GM19397 (cell line): ENCODE measurements around the gene ELMOD1.

ENCODE experiments used
- ATAC-seq: cut with Tn5 transposase; IDR thresholded peaks from one replicate; pipeline ENCODE4 v1.9.1; 2021; ENCODE audit warnings: mild to moderate bottlenecking, moderate library complexity; ENCODE audit not compliant: unreplicated experiment

Gene ELMOD1

DNA sequence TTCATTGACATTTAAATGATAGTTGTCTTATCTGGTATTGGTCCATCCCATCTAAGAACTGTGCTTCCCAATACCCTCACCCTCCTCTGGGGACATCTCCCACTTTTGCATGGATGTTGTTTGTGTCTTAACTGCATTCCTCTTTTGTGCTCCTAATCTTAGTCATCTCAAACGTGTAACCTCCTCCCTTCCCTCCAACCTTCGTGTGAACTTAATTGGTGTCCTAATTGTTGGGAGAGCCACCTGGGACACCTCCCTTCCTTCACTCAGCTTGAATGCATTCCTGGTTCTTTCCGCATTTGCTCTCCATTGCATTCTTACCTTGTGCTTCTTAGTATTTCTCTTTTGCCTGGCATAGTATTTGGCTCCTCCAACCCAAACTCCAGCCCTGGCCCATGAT, 9.8 kb upstream of the ELMOD1 start:
- no peak for ATAC-seq

DNA sequence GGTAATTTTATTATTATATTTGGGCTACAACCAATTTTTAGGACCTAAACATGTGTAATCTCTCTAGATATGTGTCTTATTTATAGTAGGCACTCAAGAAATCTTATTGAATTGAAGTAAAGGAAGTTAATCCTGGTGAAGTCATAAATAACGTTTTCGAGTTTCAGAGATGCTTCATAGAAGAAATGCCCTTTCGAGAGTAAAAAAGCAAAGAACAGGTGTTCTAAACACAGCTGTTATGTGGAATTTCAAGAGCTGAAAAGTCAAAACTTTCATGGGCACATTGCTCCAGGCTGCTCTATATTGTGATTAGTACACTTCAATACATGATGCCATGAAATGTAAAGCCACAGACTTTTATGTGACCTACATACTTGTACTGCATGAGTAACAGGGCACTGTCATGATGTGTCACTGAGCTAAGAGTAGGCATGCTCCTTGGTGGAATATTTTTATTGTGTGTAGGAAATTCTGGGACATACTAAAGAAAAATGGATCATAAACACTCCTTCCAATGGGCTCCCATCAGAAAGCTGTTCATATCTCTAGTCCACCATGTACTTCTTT, 7.2 kb upstream of the ELMOD1 start:
- no peak for ATAC-seq

DNA sequence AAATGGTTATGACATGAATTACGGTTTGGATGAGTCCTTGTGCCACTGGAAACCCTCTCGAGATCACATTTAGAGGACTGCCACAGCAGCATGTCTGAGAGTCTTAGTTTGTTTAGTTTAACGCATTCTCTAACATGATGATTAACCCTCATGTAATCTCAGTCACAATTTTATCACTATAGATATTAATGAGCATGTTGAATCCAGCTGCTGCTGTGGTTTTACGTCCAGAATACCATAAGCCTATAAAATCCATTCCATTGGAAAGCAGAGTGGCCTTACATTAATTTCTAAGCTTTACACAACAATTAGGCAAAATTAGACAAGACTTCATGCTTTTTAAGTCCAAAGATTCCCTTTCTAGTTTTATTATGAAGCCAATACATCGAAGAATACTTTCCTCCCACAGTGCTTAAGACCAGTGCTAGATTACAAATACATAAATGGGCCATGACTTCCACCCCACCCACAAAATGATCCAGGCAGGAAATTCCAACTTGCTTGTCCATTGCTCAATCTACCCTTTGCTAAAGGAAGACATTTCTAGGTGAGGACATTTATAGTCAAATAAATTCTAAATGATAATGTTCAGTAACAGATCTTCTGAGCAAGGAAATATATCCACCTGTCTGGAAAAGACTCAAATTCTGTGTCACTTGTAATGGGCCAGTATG, 3.5 kb upstream of the ELMOD1 start:
- ATAC-seq: no peak

DNA sequence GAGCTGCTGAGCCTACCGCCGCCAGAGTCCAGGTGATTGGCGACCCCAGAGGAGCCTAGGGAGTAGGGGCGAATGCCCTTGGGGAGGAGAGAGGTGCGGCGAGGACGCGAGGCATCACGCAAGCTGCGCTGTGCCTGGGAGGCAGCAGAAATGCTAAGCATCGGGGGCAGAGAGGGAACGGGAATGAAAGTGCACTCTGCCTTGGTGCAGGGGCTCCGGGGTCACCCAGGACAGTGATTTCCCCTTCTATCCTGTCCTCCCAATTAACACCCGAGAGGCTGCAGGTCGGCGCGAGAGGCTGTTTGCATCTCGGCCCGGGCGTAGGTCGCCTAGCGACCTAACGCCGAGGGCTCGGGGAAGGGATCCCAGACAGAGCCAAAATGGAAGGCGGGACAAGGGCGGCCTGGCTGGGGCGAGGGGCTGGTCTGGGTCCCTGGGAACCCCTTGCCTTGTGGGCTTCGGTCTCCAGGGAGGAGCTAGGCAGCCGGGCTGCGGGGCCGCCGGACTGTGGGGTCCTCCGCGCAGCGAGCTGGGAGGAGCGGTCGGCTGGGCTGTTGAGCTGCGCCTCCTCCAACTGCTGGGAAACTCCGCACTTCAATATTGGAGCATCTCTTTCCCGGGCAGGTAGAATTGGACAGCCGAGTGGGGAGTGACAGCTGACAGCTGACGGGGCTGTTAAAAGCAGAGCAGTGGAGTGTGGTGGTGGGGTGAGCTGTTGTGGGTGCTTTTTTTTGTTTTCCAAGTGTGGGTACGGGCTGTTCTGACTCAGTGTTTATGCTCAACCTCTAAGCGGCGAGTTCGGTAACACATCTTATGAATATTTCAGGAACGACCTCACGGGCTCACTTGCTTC, 657 bp downstream of the ELMOD1 start:
- peak; percentile 40 for ATAC-seq

DNA sequence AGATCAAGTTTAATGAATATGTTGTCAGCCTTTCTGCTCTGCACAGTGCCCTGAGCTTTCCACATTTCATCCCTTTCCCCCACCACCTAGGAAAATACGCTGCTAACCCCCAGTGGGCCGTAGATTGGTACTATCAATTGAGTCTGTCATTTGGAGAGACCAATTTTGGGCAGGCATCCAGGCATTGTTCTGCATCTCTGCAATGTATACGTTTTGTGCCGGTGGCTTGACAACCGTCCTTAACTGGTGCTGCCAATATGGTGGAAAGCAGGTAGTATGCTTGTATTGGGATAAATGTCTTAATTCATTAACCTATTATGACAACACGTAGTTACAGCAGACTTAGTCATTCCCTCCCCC, 1.3 kb downstream of the ELMOD1 start:
- ATAC-seq: no peak

DNA sequence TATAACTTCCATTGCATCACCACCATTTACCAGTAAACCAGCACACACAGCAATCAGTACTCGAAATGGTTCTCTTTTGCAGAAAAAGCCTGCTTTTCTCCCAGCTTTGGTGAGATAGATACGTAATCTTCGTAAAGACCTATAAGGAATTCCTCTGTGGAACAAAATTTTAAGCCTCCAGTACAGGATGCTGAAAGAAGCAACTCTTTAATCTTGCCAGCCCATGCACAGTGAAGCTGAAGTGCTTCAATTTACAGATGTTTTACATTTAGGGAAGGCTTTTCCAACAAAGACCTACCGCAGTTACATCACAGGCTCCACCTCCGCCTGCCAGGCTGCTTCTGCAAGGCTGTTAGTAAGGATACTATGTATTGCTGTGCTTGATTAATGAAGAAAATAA, 1.9 kb downstream of the ELMOD1 start:
- ATAC-seq: no peak

DNA sequence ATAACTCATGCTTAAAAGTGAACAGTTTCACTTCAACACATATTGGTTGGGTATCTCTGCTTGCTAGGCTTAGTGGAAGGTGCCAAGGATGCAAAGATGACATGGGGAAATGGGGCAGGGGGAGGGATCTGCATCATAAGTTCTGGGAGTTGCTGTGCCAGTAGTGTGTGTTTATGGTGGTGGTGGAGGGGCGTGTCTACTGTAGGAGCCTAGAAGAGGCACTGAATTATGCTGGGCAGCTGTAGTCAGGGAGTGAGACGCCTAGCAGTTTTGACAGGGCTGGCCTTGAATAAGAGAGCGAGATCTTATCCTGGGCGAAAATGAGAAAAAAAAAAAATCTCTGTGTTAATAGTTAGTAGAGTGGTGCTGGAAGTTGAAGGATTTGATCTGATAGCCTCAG, 3.0 kb downstream of the ELMOD1 start:
- ATAC-seq: no peak

DNA sequence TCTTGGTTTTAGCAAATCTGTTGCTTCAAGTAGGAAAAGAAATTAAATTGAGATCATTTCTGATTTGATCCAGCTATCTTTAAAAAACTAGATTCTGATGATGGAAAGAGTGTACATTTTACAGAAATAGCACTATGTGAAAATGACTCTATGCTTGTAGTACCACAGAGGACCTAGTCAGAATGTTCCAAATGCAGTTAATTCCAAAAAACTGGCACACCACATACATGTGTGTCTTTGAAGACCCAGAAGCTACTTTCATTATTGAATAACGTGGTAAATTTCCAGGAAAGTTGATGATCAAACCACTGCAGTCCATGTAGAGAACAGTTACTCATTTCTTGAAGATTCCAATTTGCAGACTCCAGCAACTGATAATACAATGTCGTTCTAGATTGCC, 3.8 kb downstream of the ELMOD1 start:
- no peak for ATAC-seq

DNA sequence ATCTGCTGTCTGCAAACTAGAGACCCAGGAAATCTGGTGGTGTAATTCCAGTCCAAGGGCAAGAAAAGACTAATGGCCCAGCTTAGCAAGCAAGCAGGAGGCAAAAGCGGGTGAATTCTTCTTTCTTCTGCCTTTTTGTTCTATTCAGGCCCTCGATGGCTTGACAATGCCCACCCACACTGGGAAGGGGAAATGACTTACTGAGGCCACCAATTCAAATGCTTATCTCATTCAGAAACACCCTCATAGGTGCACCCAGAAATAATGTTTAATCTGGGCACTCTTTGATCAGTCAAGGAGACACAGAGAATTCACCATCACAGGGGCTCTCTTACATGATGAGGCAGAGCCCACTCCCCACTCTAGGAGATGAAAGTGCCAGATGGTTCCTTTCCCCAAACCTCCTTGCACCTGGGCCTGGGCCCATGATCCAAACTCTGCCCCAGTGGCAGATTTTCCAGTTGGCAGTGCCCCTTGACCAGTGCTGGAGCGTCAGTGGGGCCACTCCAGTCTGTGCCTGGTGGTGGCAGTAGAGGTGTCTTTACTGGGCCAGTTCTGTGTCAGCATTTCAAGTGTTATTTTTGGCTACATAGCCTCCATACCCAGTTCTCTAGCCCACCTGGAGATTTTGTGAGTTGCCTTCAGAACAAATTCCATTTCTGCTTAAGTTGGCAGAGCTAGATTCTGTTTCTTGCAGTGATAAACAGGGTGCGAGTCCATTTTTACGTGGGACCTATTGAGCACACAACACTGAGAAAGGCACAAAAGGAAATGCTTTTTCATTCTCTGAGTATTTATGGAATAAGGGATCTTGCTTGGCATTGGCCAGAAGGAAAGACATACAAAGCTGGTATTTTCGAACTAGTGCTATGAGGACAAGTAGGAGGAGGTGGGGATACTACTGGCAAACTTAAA, 7.5 kb downstream of the ELMOD1 start:
- no peak for ATAC-seq

DNA sequence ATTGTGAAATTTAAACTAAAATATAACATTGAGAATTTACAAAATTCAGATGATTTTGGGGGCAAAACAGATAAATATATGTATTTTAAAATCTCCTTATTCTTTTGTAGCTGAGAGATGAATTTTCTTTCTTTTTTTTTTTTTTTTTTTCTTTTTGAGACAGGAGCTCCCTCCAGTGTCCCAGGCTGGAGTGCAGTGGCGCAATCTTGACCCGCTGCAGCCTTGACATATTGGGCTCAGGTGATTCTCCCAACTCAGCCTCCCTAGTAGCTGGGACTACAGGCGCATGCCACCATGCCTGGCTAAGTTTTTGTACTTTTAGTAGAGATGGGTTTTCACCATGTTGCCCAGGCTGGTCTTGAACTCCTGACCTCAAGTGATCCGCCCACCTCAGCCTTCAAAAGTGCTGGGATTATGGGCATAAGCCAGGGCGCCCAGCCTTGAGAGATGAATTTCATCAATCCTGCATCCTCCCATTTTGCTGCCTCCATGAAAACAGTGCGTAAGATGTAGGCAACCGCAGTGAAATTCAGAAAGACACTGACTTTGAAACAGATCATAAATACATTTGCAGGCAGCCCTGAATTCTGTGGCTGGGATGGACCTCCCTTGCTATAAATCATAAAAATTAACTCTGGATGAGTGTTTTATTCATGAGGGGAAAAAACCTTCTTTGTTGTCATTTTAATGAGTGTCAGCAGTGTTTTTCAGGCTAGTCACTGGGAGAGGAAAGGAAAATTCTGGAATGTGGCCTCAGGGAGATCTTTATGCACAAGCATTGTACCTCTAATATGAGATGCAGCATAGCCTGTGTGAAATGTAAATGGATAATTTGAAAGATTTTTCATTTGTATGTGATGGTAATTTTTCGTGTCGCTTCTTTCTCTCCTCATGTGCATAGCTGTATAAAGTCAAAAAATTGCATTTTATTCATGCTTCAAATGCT, 14.4 kb downstream of the ELMOD1 start:
- ATAC-seq: no peak

DNA sequence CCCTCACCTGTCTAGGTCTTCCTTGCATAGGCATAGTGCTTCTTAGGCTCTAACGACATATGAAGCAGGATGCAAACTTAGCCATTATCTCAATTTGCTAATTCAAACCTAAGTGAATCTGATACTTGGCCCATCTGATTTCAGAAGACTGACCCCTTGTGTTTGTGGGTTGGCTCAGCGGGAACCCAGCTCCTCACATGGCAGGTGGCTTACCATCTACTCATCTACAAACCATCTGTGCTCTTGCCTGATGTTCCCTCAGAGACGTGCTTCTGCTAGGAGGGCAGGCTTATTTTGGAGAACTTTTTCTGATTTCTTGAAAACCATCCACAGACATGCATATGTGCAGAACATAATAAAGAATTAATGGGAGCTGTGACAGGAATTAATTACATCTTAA, 15.2 kb downstream of the ELMOD1 start:
- no peak for ATAC-seq

DNA sequence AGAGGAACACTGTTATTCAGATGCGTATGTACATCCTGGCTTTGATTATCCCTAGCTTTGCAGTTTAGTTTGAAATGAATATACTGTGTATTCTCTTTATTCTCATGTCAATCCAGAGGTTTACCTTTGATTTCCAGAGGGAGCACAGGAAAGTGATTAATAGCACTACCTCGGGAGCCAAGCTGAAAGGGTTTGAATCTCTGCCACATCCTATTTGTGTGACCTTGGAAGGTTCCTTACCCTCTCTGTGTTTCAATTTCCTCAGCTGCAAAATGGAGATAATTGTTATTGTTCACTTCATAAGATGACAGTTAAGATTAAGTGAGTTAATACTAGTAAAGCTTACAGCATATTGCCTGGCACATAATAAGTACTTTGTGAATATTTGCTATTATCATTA, 17.9 kb downstream of the ELMOD1 start:
- no peak for ATAC-seq

DNA sequence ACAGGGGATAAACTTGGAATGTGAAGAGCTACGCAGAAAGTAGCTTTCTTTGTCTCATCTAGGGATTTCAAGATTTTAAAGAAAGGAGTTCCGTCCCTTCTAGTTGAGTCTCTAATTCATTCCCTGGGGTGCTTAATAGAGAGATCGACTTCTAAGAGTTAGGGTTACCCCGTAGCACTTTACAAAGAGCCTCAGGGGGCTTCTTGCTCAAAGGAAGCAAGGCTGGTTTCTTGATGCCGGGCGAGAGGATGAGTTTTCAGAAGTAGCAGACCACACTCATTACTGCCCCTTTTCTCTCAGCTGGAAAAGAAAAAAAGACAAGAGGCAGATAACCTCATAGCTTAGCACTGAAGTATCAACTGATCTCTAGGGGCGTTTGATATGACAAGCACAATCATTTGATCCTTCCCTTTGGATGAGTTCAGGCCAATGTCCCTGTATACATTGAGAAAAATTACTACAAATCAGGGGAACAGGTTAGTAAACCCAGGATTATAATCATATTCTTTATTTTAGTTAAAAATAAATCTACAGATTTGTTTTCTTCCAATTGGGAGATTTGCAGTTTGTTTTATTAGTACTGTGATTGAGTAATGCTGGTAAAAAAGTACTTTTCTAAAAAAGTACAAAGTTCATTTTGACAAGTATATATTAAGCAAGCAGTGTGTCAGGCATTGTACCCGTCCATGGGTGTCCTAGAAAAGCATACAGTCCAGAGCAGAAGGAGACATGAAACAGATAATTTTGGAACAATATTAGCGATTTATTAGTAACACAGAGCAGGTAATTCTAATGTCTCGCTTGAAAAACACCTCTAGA, 18.7 kb downstream of the ELMOD1 start:
- no peak for ATAC-seq

DNA sequence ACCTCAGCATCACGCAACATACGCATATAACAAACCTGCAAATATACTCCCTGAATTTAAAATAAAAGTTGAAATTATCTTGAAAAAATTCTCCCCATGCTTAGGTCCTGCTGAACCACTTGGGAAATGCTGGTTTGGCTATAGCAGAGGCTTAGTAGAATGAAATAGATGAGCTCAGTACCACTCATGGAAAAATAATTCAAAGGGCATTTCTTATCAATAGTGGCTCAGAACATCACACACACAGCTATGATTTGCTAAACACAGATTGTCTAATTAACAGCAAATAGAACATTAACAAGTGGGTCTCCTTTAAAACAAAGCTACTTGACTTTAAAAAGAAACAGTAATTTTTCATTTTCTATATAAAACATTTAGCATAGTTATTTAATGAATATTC, 21.5 kb downstream of the ELMOD1 start:
- no peak for ATAC-seq

DNA sequence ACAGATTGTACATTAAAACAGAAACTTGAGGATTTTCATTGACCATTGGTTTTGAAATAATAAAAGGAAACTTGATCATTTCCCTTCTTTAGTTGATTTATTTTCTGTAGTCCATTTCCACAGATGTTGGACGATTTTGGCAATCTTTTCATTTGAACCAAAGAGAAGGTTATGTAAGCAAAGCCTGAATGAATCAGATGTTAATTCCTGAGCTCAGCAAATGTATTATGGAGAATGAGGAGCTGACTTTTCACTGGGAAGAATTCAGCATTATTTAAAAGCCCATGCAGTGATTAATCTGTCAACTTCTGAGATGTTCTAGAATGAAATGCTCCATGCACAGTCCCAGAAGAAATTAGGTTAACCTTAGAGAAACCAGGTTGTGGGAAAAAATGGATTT, 29.0 kb downstream of the ELMOD1 start:
- no peak for ATAC-seq

DNA sequence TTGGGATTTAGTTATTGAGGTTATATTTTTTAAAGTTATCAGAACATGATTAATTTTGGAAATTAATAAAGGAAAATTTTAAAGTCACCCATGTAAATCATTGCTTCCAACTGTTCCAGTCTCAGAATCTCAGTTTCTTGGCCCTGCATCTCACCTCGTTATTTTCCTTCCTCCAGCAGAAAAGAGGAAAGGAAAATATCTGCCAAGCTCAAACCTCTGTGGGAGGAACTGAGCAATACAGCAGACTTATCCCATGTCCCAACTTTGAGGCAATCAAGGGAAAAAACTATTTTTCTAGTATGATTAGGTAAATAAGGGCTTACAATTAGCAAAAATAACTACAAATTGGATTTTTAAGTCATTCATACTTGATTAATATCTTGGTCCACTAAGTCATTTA, 30.1 kb downstream of the ELMOD1 start:
- no peak for ATAC-seq

DNA sequence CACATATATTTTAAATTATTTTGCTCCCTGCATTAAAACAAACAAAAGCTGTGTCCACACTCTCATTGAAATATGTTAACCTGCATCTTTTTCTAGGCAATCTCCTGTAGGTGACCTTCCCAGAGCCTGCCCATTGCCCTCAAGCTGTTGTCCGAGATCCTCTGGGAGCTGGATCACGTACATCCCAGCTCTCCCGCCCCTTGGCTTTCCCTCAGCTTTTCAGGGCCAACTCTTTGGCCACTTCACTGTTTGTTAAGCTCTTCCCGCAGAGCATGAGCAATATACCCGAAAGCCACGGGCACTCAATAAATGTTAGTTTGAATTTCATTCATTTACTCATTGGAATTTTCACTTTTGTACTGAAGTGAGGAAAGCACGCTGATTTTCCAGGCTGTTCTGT, 32.2 kb downstream of the ELMOD1 start:
- no peak for ATAC-seq

DNA sequence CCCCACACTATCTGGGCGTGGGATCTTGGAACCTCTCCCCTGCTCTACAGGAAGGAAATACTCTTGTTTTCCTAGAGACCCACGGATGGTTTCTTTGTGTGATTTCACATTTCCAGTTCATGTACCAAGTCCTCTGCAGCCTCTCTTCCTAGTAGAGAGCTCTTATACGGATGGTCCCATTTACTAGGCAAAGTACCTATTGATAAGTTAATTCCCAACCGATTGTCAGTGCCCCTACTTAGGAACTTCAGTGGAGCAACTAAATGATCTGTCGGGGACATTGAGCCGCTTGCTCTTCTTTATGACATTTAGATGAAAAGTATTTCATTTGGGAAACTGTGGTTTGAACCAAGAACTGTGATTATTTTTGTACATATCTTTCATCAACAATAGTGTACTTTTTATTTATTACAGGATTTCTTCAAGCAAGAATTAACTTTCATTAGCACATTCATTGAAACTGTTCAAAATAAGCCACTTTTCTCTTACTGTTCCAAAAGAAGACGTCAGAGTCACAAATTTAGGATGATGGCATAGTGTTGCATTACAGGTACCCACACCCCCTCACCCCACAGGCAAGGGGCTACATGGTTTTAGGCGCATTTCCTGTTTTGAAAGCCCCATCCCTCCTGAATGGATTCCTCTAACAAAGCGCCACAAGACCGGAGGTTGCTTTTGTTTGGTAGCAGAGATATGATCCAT, 34.2 kb downstream of the ELMOD1 start:
- ATAC-seq: no peak

DNA sequence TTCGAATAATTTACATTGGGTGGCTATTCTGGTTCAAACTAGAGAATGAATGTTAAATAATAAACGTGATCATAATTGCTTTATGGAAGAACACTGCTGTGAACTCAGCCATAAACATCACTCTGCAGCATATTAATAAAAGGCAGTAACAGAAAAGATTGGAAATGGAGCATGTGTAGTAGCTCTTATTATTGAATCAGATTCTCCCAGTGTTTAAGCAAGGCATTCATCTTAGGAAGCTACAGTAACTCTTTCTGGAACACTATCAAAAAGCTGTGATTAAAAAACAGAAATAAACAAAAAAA, 34.7 kb downstream of the ELMOD1 start:
- ATAC-seq: no peak
